NCI-H345 (cell line): ENCODE data around the gene ZNF624.

Experiments
- DNase-seq: peaks from one replicate; lab custom pipeline; 2025; lab: John Stamatoyannopoulos, UW

The ZNF624 gene

DNA sequence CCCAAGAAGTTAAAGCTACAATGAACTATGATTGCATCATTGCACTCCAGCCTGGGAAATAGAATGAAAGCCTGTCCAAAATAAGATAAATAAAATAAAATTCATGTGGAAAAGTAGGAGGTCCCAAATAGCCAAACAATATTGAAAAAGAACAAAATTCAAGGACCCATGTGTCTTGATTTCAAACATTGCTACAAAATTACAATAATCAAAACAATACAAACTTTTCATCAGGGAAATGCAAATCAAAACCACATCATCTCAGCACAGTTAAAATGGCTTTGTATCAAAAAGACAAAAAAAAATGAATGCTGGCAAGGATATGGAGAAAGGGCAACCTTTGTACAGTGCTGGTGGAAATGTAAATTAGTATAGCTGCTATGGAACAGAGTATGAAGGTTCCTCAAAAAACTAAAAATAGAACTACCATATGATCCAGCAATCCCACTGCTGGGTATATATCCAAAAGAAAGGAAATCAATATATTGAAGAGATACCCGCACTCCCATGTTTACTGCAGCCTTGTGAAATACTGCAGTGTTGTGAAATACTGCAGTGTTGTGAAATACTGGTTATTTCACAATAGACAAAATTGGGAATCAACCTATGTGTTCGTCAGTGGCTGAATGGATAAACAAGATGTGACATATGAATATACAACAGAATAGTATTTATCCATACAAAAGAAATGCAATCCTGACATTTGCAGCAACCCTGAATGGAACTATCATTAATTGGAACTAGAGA is 60.1 kb downstream of the ZNF624 start:
- DNase-seq: no peak

- peak; percentile 82 for DNase-seq
Observed at GRCh38 chr17:16589097-16589969, 64.3 kb downstream of the ZNF624 start.

GRCh38 chr17:16585796-16586195 is 67.9 kb downstream of the ZNF624 start:
- no peak for DNase-seq

GRCh38 chr17:16584273-16584995 is 69.2 kb downstream of the ZNF624 start:
- peak; percentile 88 for DNase-seq

DNA sequence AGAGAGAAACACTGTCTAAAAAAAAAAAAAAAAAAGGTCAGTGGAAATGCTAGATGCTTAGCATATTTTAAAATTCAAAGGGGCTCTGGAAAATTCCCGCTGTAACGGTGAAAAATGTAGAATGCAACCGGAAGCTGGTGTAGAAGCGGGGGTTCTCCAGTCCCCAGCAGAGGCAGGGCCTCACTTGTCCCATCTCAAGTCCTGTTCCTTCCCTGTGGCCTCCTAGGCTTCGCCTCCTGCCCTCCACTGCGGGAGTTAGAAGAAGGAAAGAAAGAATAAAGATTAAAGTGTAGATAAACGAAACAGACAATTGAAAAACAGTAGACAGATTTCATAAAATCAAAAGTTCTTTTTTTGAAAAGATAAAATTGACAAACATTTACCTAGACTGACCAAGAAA is 69.9 kb downstream of the ZNF624 start:
- no peak for DNase-seq

GRCh38 chr17:16573466-16573865 is 80.2 kb downstream of the ZNF624 start:
- DNase-seq: no peak
